Mucosa of descending colon (tissue), 3 donors: ENCODE data around the gene NCEH1. TPM values are rescaled to one million over a fixed set of nuclear protein-coding genes. Genes with fewer than 3 reads are reported as not detected.
"Not testable (repeated sequence)": the region's sequence is repeated elsewhere in the genome, so short reads cannot be mapped to it uniquely, and the experiment has no call there.

Experiments used
- ATAC-seq: fragments of 200-7000 bp; cut with Tn5 transposase; one replicate; pipeline ENCODE4 v1.9.1; 2020; ENCODE audit warnings: mild to moderate bottlenecking, moderate library complexity
- DNase-seq, 3 donors: peaks; one replicate each; pipeline ENCODE4 v3.0.0-alpha.2; 2020
- H3K36me3 ChIP-seq: fragments of 200-600 bp; one replicate; pipeline ENCODE4 v1.8.0; 2021; ENCODE audit warnings: low read depth, mild to moderate bottlenecking
- H3K4me1 ChIP-seq: fragments of 200-600 bp; one replicate; pipeline ENCODE4 v1.8.0; 2021; ENCODE audit warnings: low read depth, mild to moderate bottlenecking
- H3K4me3 ChIP-seq: fragments of 200-600 bp; one replicate; pipeline ENCODE4 v1.8.0; 2021; ENCODE audit warnings: mild to moderate bottlenecking
- H3K9me3 ChIP-seq: fragments of 200-600 bp; one replicate; pipeline ENCODE4 v1.8.0; 2021; ENCODE audit warnings: mild to moderate bottlenecking
- CTCF ChIP-seq: fragments of 200-600 bp; IDR thresholded peaks from one replicate; pipeline ENCODE4 v1.8.0; 2022; ENCODE audit warnings: antibody characterized with exemption, mild to moderate bottlenecking
- intact Hi-C, 2 donors: fragments of 100-400 bp; cut with DNase I in 1 of 2; cut with micrococcal nuclease in 1 of 2; formaldehyde crosslinking; loops; one replicate each; pipeline versions ENCODE4 v1.11.0 to v1.11.1; 2022; cut with DNase I, micrococcal nuclease
- long read RNA-seq, 2 donors: library from polyadenylated mRNA; unstranded; transcript quantifications; one replicate each; pipeline ENCODE4 v2.0.0, GENCODE V29; 2019 to 2021
- total RNA-seq, 3 donors: library from RNA; stranded (reverse); fragmentation: NEBNext Ultra II Directional in 2 of 3; extraction: Animal tissue kit (Norgen Biotek cat#: 25700) in 2 of 3; gene quantifications; one replicate each; pipeline versions ENCODE4 v1.2.1 to v1.2.4, GENCODE V29; 2021 to 2023
- donor health status: DM: no; HTN: no; CAD: no; lungs with moderate emphysema.
- donor health status: DM: no; HTN: no; CAD: no.
- donor health status: DM: no; HTN: yes; CAD: no.

Gene NCEH1
- 10 to 100 TPM; 21.5 to 63.9 (median 53.3) TPM for total RNA-seq
- long read RNA-seq, donor 1, full-length matches to known transcripts = 2 of 8 reads
- long read RNA-seq, donor 1, partial matches to known transcripts = 2 of 8 reads
- long read RNA-seq, donor 1, other reads (novel, unspliced or antisense) = 4 of 8 reads
- long read RNA-seq, donor 2, full-length matches to known transcripts = 11 of 16 reads
- long read RNA-seq, donor 2, partial matches to known transcripts = 0 of 16 reads
- long read RNA-seq, donor 2, other reads (novel, unspliced or antisense) = 5 of 16 reads

- peak; percentile 84 for TF ChIP-seq CTCF
- H3K9me3 ChIP-seq = no peaks in the 10 kb centered on the region
- DNase-seq = peak; percentile 91 to 94 (median 92)
- H3K4me3 ChIP-seq = peak within 1 kb of the TSS; percentile 78
- peaks cover 28% of the 10 kb centered on the region for H3K4me1 ChIP-seq
- ATAC-seq = peak; percentile 97
- intact Hi-C loops = loop anchor here in 1 of 2 donors (5.0 kb wide), 1 partner anchor 34 kb away; no protein-coding TSS in a partner anchor
- H3K36me3 ChIP-seq = no peaks in the 10 kb centered on the region
Measured at GRCh38 chr3:172710664-172711453, at the start of gene NCEH1. TSS of gene NCEH1 (minus strand) at chr3:172711067. CDS start at chr3:172710984, 83 bp downstream.

- H3K36me3 ChIP-seq, H3K4me3 ChIP-seq, intact Hi-C loops, H3K9me3 ChIP-seq, ATAC-seq, H3K4me1 ChIP-seq, DNase-seq: not testable (repeated sequence)
Measured at GRCh38 chr3:172760416-172760815, 49.5 kb upstream of the NCEH1 start.

GRCh38 chr3:172753125-172753524, 42.3 kb upstream of the NCEH1 start:
- ATAC-seq (no peak), DNase-seq (no peak)
- no peak for TF ChIP-seq CTCF
- H3K4me3 ChIP-seq = no peak overlapping the region
- H3K4me1 ChIP-seq = peaks cover 11% of the 10 kb centered on the region
- no peaks in the 10 kb centered on the region for H3K36me3 ChIP-seq
- intact Hi-C loops = no loop called here
- no peaks in the 10 kb centered on the region for H3K9me3 ChIP-seq

GRCh38 chr3:172752651-172753050, 41.8 kb upstream of the NCEH1 start:
- H3K4me1 ChIP-seq = peaks cover 11% of the 10 kb centered on the region
- no peak for ATAC-seq
- DNase-seq = no peak
- intact Hi-C loops = no loop called here
- no peaks in the 10 kb centered on the region for H3K9me3 ChIP-seq
- TF ChIP-seq CTCF = no peak
- H3K4me3 ChIP-seq = no peak overlapping the region
- H3K36me3 ChIP-seq = no peaks in the 10 kb centered on the region

- no peaks in the 10 kb centered on the region for H3K36me3 ChIP-seq
- no peaks in the 10 kb centered on the region for H3K9me3 ChIP-seq
- intact Hi-C loops = no loop called here
- no peak for DNase-seq
- H3K4me1 ChIP-seq = peaks cover 11% of the 10 kb centered on the region
- ATAC-seq = peak; percentile 13
- H3K4me3 ChIP-seq = peak overlapping the region; percentile 67
- no peak for TF ChIP-seq CTCF
Measured at GRCh38 chr3:172751175-172751704, 40.4 kb upstream of the NCEH1 start.
